SH-SY5Y (cell line): ENCODE measurements around the gene NDEL1.

Source experiments
- GATA2 ChIP-seq: IDR thresholded peaks from 2 replicates; pipeline ENCODE4 v1.6.1; 2011; ENCODE audit warnings: mild to moderate bottlenecking, low read depth, low read length
- GATA3 ChIP-seq: IDR thresholded peaks from 2 replicates; pipeline ENCODE4 v1.6.1; 2011; ENCODE audit warnings: low read depth, mild to moderate bottlenecking, low read length, moderate library complexity

DNA sequence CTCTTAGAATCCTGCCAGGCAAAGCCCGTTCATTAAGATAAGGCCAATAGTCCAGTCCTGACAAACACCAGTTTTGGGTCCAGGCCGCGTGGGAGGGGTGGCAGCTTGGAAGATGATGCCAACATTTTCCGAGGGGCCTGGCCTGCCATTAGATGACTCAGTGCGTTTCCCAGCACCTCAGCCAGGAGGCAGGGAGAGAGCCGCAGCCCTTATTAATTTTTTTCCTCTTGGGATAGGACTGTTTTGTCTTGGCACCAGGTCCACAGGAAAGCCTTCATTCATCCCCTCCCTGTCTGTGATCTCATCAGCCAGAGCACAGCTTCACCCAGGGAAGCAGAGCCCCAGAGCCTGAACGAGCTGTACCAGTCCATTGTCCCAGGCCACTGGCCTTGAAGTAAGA, 4.7 kb upstream of the NDEL1 start:
- TF ChIP-seq GATA2: no peak
- TF ChIP-seq GATA3: no peak
